ENCODE measurements around the gene BTBD8.

BTBD8 gene

GRCh38 chr1:92168657-92169056, 88.5 kb downstream of the BTBD8 start:
- Histone ChIP-seq H3K4me2 (ENCODE audit: low read length, poor library complexity, severe bottlenecking) (no peak overlapping the region), H2BK5ac (ENCODE audit: low read depth, low read length, poor library complexity, severe bottlenecking) (no peak overlapping the region), H3K4me3 (ENCODE audit: insufficient read depth in 1 of 2, low read depth in 1 of 2, low read length in 2 of 2) (no peak overlapping the region), H3K14ac (ENCODE audit: low read length in 2 of 2) (no peak overlapping the region), H3K36me3 (ENCODE audit: control insufficient read depth in 1 of 2, insufficient read depth in 2 of 2, low read depth in 1 of 2, low read length in 2 of 2) (peaks cover 0 to 3% of the 10 kb centered on the region in 2 experiments), H4K8ac (ENCODE audit: low read length) (no peak overlapping the region), H4K91ac (ENCODE audit: low read length) (no peak overlapping the region), H3K9me3 (ENCODE audit: control insufficient read depth, low read length) (no peaks in the 10 kb centered on the region), H2BK12ac (ENCODE audit: low read length in 2 of 2) (no peak overlapping the region), H3K27ac (ENCODE audit: low read length, poor library complexity, severe bottlenecking) (no peak overlapping the region), H3K18ac (ENCODE audit: low read depth in 1 of 2, low read length in 2 of 2) (no peak overlapping the region), H3K4ac (ENCODE audit: low read depth in 1 of 2, low read length in 2 of 2) (no peak overlapping the region), H3K9ac (ENCODE audit: low read length) (no peak overlapping the region), H2BK15ac (ENCODE audit: low read depth, poor library complexity, severe bottlenecking) (no peak overlapping the region), H2BK120ac (ENCODE audit: low read depth, low read length) (no peak overlapping the region), H3K4me1 (ENCODE audit: control insufficient read depth, insufficient read depth, low read depth, low read length) (no peaks in the 10 kb centered on the region), H3K27me3 (ENCODE audit: control insufficient read depth in 1 of 2, insufficient read depth in 1 of 2, low read length in 2 of 2) (no peaks in the 10 kb centered on the region), H2AFZ (ENCODE audit: low read depth, low read length) (no peak overlapping the region), H3K79me1 (replicated peaks; ENCODE audit: low read length, poor library complexity, severe bottlenecking) (no peaks in the 10 kb centered on the region), H2AK5ac (ENCODE audit: low read length, severe bottlenecking) (no peak overlapping the region), H3K23ac (ENCODE audit: low read length in 2 of 2) (no peak overlapping the region)
- WGBS = 89% methylated on average over 5 of the region's 5 CpGs
- DNase-seq = peak; percentile 31

DNA sequence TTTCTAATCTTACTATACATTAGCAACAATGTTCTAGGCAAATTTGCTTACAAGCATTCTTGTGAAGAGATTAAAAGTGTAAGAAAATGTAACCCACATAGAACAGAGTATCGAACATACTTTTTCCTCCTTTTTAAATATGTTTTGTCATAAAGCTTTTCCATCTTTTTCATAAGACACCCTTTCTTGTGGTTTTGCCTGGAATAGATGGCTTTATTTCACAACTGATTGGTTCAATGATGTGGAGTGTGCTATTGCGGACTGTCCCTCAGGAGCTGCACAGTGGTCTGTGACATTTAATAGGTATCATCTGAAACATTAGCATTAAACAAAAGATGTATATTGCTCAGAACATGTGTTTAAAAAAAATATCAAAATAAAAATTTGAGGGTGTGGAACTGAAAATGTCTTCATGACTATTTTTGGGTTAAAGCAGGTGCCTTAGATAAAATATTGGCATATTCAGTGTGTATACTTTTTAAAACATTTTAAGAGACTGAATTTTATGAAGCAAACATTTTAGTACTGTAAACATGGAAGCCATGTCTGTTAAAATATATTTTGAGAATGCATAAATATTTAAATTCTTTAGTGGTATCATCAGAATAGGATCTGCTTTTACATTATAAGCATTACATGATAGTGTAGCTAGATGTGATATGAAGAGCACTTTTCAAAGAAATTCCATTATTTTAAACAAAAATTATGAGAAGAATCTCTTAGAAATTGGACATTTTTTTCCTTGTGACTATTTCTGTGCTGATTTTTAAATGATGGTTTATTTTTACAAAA, 89.3 kb downstream of the BTBD8 start:
- Histone ChIP-seq H3K14ac (ENCODE audit: low read length in 2 of 2) (no peak overlapping the region), H3K9me3 (ENCODE audit: control insufficient read depth, low read length) (no peaks in the 10 kb centered on the region), H3K27ac (ENCODE audit: low read length, poor library complexity, severe bottlenecking) (no peak overlapping the region), H4K8ac (ENCODE audit: low read length) (no peak overlapping the region), H2BK15ac (ENCODE audit: low read depth, poor library complexity, severe bottlenecking) (no peak overlapping the region), H3K4me3 (ENCODE audit: insufficient read depth in 1 of 2, low read depth in 1 of 2, low read length in 2 of 2) (no peak overlapping the region), H3K79me1 (replicated peaks; ENCODE audit: low read length, poor library complexity, severe bottlenecking) (no peaks in the 10 kb centered on the region), H3K18ac (ENCODE audit: low read depth in 1 of 2, low read length in 2 of 2) (no peak overlapping the region), H3K4me1 (ENCODE audit: control insufficient read depth, insufficient read depth, low read depth, low read length) (no peaks in the 10 kb centered on the region), H2AFZ (ENCODE audit: low read depth, low read length) (no peak overlapping the region), H2BK120ac (ENCODE audit: low read depth, low read length) (no peak overlapping the region), H2BK12ac (ENCODE audit: low read length in 2 of 2) (no peak overlapping the region), H3K23ac (ENCODE audit: low read length in 2 of 2) (no peak overlapping the region), H2AK5ac (ENCODE audit: low read length, severe bottlenecking) (no peak overlapping the region), H3K9ac (ENCODE audit: low read length) (no peak overlapping the region), H3K4ac (ENCODE audit: low read depth in 1 of 2, low read length in 2 of 2) (no peak overlapping the region), H2BK5ac (ENCODE audit: low read depth, low read length, poor library complexity, severe bottlenecking) (no peak overlapping the region), H4K91ac (ENCODE audit: low read length) (no peak overlapping the region), H3K27me3 (ENCODE audit: control insufficient read depth in 1 of 2, insufficient read depth in 1 of 2, low read length in 2 of 2) (no peaks in the 10 kb centered on the region), H3K36me3 (ENCODE audit: control insufficient read depth in 1 of 2, insufficient read depth in 2 of 2, low read depth in 1 of 2, low read length in 2 of 2) (peaks cover 0 to 3% of the 10 kb centered on the region in 2 experiments), H3K4me2 (ENCODE audit: low read length, poor library complexity, severe bottlenecking) (no peak overlapping the region)
- no peak for DNase-seq
- WGBS = no CpG with 5 or more reads among the region's 2 CpGs

GRCh38 chr1:92184632-92185031, 104.5 kb downstream of the BTBD8 start:
- Histone ChIP-seq H3K14ac (ENCODE audit: low read length in 2 of 2) (no peak overlapping the region), H2BK12ac (ENCODE audit: low read length in 2 of 2) (no peak overlapping the region), H3K9ac (ENCODE audit: low read length) (no peak overlapping the region), H3K36me3 (ENCODE audit: control insufficient read depth in 1 of 2, insufficient read depth in 2 of 2, low read depth in 1 of 2, low read length in 2 of 2) (peaks cover 0 to 17% of the 10 kb centered on the region in 2 experiments), H3K9me3 (ENCODE audit: control insufficient read depth, low read length) (no peaks in the 10 kb centered on the region), H3K4me3 (ENCODE audit: insufficient read depth in 1 of 2, low read depth in 1 of 2, low read length in 2 of 2) (no peak overlapping the region), H3K4ac (ENCODE audit: low read depth in 1 of 2, low read length in 2 of 2) (no peak overlapping the region), H2AK5ac (ENCODE audit: low read length, severe bottlenecking) (no peak overlapping the region), H3K23ac (ENCODE audit: low read length in 2 of 2) (no peak overlapping the region), H3K4me1 (ENCODE audit: control insufficient read depth, insufficient read depth, low read depth, low read length) (no peaks in the 10 kb centered on the region), H2BK15ac (ENCODE audit: low read depth, poor library complexity, severe bottlenecking) (no peak overlapping the region), H2AFZ (ENCODE audit: low read depth, low read length) (no peak overlapping the region), H3K27ac (ENCODE audit: low read length, poor library complexity, severe bottlenecking) (peak overlapping the region; percentile 54), H3K4me2 (ENCODE audit: low read length, poor library complexity, severe bottlenecking) (no peak overlapping the region), H3K79me1 (replicated peaks; ENCODE audit: low read length, poor library complexity, severe bottlenecking) (peaks cover 1% of the 10 kb centered on the region), H4K8ac (ENCODE audit: low read length) (no peak overlapping the region), H2BK5ac (ENCODE audit: low read depth, low read length, poor library complexity, severe bottlenecking) (no peak overlapping the region), H3K27me3 (ENCODE audit: control insufficient read depth in 1 of 2, insufficient read depth in 1 of 2, low read length in 2 of 2) (no peaks in the 10 kb centered on the region), H3K18ac (ENCODE audit: low read depth in 1 of 2, low read length in 2 of 2) (no peak overlapping the region), H4K91ac (ENCODE audit: low read length) (no peak overlapping the region), H2BK120ac (ENCODE audit: low read depth, low read length) (no peak overlapping the region)
- WGBS = no CpG with 5 or more reads among the region's 1 CpG
- peak; percentile 68 for DNase-seq

DNA sequence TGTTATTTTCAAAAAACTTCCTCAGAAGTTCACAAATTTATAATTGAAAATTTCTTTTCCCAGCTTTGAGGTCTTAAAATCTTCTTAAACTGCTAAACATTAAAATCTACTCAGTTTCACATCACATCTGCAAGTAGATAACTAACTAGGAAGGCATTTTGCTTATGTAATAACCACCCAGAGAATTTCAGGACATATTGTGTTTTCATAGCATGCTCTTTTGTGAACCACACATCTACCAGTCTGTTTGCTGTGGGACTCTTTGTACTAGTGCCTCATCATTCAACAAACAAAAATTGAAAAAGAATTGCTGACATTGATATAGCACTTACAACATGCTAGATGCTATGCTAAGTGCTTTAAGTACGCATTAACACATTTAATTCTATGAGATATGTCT, 105.9 kb downstream of the BTBD8 start:
- Histone ChIP-seq H3K23ac (ENCODE audit: low read length in 2 of 2) (no peak overlapping the region), H4K8ac (ENCODE audit: low read length) (no peak overlapping the region), H3K4ac (ENCODE audit: low read depth in 1 of 2, low read length in 2 of 2) (no peak overlapping the region), H2BK5ac (ENCODE audit: low read depth, low read length, poor library complexity, severe bottlenecking) (no peak overlapping the region), H3K27me3 (ENCODE audit: control insufficient read depth in 1 of 2, insufficient read depth in 1 of 2, low read length in 2 of 2) (no peaks in the 10 kb centered on the region), H3K9ac (ENCODE audit: low read length) (no peak overlapping the region), H3K4me3 (ENCODE audit: insufficient read depth in 1 of 2, low read depth in 1 of 2, low read length in 2 of 2) (no peak overlapping the region), H2BK120ac (ENCODE audit: low read depth, low read length) (no peak overlapping the region), H3K9me3 (ENCODE audit: control insufficient read depth, low read length) (no peaks in the 10 kb centered on the region), H4K91ac (ENCODE audit: low read length) (no peak overlapping the region), H3K18ac (ENCODE audit: low read depth in 1 of 2, low read length in 2 of 2) (no peak overlapping the region), H3K36me3 (ENCODE audit: control insufficient read depth in 1 of 2, insufficient read depth in 2 of 2, low read depth in 1 of 2, low read length in 2 of 2) (peaks cover 0 to 7% of the 10 kb centered on the region in 2 experiments), H3K27ac (ENCODE audit: low read length, poor library complexity, severe bottlenecking) (no peak overlapping the region), H2AFZ (ENCODE audit: low read depth, low read length) (no peak overlapping the region), H2AK5ac (ENCODE audit: low read length, severe bottlenecking) (no peak overlapping the region), H2BK12ac (ENCODE audit: low read length in 2 of 2) (no peak overlapping the region), H2BK15ac (ENCODE audit: low read depth, poor library complexity, severe bottlenecking) (no peak overlapping the region), H3K4me1 (ENCODE audit: control insufficient read depth, insufficient read depth, low read depth, low read length) (no peaks in the 10 kb centered on the region), H3K4me2 (ENCODE audit: low read length, poor library complexity, severe bottlenecking) (no peak overlapping the region), H3K79me1 (replicated peaks; ENCODE audit: low read length, poor library complexity, severe bottlenecking) (peaks cover 1% of the 10 kb centered on the region), H3K14ac (ENCODE audit: low read length in 2 of 2) (no peak overlapping the region)
- no CpG with 5 or more reads among the region's 1 CpG for WGBS
- DNase-seq = no peak

All from mesenchymal stem cell (in vitro differentiated cells and primary cell).